PFSK-1 (cell line): ENCODE data around the gene TMEM62. TPM values are rescaled to one million over a fixed set of nuclear protein-coding genes. Genes with fewer than 3 reads are reported as not detected.
A peak's percentile ranks its signal among the peaks of the same experiment; 100 is the strongest.

Source experiments
- FOXP2 ChIP-seq: optimal IDR thresholded peaks from 2 replicates; pipeline ENCODE3; 2011; ENCODE audit warnings: borderline replicate concordance, control low read depth, inconsistent platforms; ENCODE audit not compliant: insufficient read depth; ENCODE audit errors: extremely low read length, extremely low read depth
- POLR2AphosphoS5 ChIP-seq: IDR thresholded peaks from 2 replicates; pipeline ENCODE4 v1.6.1; 2012; ENCODE audit warnings: low read depth, mild to moderate bottlenecking, control low read depth, low read length, moderate library complexity
- SIN3A ChIP-seq: IDR thresholded peaks from 2 replicates; pipeline ENCODE4 v1.6.1; 2012; ENCODE audit warnings: mild to moderate bottlenecking, low read length, moderate library complexity, borderline replicate concordance; ENCODE audit not compliant: insufficient read depth
- TAF1 ChIP-seq: IDR thresholded peaks from 2 replicates; pipeline ENCODE4 v1.6.1; 2012; ENCODE audit warnings: low read length, control low read depth, borderline replicate concordance; ENCODE audit not compliant: insufficient read depth
- polyA plus RNA-seq: library from polyadenylated mRNA; unstranded; fragments of >200 nt; gene quantifications from one replicate; pipeline ENCODE4 v1.2.1, GENCODE V29; 2012; ENCODE audit warnings: low read depth, missing spikeins; ENCODE audit not compliant: insufficient read length
- TF ChIP-seq, protein P1 (sequence below), 2 experiments: IDR thresholded peaks; 2 replicates each; pipeline versions ENCODE4 v1.6.1 to v1.8.0; 2011 to 2012; ENCODE audit warnings: low read depth in 2 of 2, low read length in 2 of 2, control low read depth in 1 of 2, inconsistent platforms in 1 of 2, mild to moderate bottlenecking in 1 of 2, moderate library complexity in 1 of 2; ENCODE audit not compliant: insufficient read depth in 1 of 2

Gene TMEM62
- 7.1 TPM for polyA plus RNA-seq

- no peak for TF ChIP-seq POLR2AphosphoS5
- TF ChIP-seq TAF1, result 0 out of 2 replicates have a peak, but pooled peaks have one; percentile 18
- peak; percentile 61 for TF ChIP-seq FOXP2
Observed at GRCh38 chr15:43133430-43134156, at the start of gene TMEM62. Gene TMEM62 (plus strand): TSS chr15:43133586. CDS start chr15:43133803, 217 bp downstream.

GRCh38 chr15:43085921-43086320 lies 47.5 kb upstream of the TMEM62 start:
- TF ChIP-seq SIN3A (no peak), FOXP2 (no peak), TAF1 (no peak), POLR2AphosphoS5 (no peak)
- TF ChIP-seq, protein P1, sequence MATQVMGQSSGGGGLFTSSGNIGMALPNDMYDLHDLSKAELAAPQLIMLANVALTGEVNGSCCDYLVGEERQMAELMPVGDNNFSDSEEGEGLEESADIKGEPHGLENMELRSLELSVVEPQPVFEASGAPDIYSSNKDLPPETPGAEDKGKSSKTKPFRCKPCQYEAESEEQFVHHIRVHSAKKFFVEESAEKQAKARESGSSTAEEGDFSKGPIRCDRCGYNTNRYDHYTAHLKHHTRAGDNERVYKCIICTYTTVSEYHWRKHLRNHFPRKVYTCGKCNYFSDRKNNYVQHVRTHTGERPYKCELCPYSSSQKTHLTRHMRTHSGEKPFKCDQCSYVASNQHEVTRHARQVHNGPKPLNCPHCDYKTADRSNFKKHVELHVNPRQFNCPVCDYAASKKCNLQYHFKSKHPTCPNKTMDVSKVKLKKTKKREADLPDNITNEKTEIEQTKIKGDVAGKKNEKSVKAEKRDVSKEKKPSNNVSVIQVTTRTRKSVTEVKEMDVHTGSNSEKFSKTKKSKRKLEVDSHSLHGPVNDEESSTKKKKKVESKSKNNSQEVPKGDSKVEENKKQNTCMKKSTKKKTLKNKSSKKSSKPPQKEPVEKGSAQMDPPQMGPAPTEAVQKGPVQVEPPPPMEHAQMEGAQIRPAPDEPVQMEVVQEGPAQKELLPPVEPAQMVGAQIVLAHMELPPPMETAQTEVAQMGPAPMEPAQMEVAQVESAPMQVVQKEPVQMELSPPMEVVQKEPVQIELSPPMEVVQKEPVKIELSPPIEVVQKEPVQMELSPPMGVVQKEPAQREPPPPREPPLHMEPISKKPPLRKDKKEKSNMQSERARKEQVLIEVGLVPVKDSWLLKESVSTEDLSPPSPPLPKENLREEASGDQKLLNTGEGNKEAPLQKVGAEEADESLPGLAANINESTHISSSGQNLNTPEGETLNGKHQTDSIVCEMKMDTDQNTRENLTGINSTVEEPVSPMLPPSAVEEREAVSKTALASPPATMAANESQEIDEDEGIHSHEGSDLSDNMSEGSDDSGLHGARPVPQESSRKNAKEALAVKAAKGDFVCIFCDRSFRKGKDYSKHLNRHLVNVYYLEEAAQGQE (IDR thresholded peaks at IDR 0.05; ENCODE audit: insufficient read depth in 1 of 2, low read depth in 2 of 2, low read length in 2 of 2), result no peak

GRCh38 chr15:43086551-43086950 lies 46.8 kb upstream of the TMEM62 start:
- TF ChIP-seq SIN3A, result no peak
- no peak for TF ChIP-seq POLR2AphosphoS5
- TF ChIP-seq FOXP2, result no peak
- TF ChIP-seq, protein P1 (IDR thresholded peaks at IDR 0.05; ENCODE audit: insufficient read depth in 1 of 2, low read depth in 2 of 2, low read length in 2 of 2), result no peak
- no peak for TF ChIP-seq TAF1

DNA sequence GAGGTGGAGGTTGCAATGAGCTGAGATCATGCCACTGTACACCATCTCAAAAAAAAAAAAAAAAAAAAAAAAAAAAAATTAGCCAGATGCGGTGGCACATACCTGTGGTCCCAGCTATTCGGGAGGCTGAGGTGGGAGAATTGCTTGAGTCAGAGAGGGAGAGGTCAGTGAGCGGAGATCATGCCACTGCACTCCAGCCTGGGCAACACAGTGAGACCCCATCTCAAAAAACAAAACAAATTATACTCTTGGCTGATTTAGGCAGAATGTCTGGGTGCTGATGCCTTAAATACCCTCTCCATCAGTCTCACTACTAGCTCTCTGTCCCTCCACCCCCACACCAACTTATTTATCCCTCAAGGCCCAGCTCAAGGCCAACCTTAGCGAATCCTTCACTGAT lies 41.5 kb upstream of the TMEM62 start:
- TF ChIP-seq, protein P1 (IDR thresholded peaks at IDR 0.05; ENCODE audit: insufficient read depth in 1 of 2, low read depth in 2 of 2, low read length in 2 of 2), result no peak
- no peak for TF ChIP-seq TAF1
- TF ChIP-seq SIN3A, result no peak
- no peak for TF ChIP-seq POLR2AphosphoS5
- no peak for TF ChIP-seq FOXP2

DNA sequence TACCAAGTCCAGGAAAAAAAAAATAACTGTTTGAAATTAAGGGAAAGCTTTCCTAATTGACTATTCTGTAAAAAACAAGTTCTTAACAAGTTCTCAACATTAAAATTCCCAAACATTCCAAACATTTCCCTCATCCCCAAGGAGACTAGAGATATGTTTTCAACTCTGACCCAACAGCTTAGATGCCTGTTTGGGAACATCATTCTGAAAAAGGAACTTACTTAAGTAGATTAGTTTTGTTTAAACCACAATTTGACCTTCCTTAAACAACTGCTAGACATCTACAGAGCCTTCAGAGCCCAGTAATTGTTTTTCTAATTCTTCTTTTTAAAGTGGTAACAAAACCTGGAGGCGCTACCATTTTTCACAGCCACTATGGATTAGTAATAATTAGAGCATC lies 40.4 kb upstream of the TMEM62 start:
- TF ChIP-seq TAF1 (no peak), SIN3A (no peak), FOXP2 (no peak), POLR2AphosphoS5 (no peak)
- TF ChIP-seq, protein P1 (IDR thresholded peaks at IDR 0.05; ENCODE audit: insufficient read depth in 1 of 2, low read depth in 2 of 2, low read length in 2 of 2), result no peak
